Activated B cell treated with CpG ODN at 0.5 μM for 24 hours (primary cell): Measurements from ENCODE around the gene RANBP17. TPM values are rescaled to one million over a fixed set of nuclear protein-coding genes. Genes with fewer than 3 reads are reported as not detected.
"Not testable (repeated sequence)": the region's sequence is repeated elsewhere in the genome, so short reads cannot be mapped to it uniquely, and the experiment has no call there.

Source experiments
- ATAC-seq: fragments of 200-7000 bp; cut with Tn5 transposase; one replicate; pipeline ENCODE4 v1.10.0; 2021; ENCODE audit warnings: low read depth, mild to moderate bottlenecking, moderate library complexity
- CTCF ChIA-PET: fragments of 350-600 bp; sonication (Branson Sonifier 250); formaldehyde crosslinking; loops from one replicate; lab custom pipeline; 2021; ENCODE audit warnings: antibody characterized with exemption; lab: Charles Lee
- POLR2A ChIA-PET: fragments of 350-600 bp; sonication (Branson Sonifier 250); formaldehyde crosslinking; loops from one replicate; lab custom pipeline; 2021; ENCODE audit warnings: antibody characterized with exemption; lab: Charles Lee
- DNase-seq: peaks from one replicate; pipeline ENCODE4 v3.0.0; 2022
- H3K27ac Mint-ChIP-seq: one replicate; pipeline ENCODE4 v1.8.0; 2020; ENCODE audit warnings: mixed read lengths
- H3K27me3 Mint-ChIP-seq: one replicate; pipeline ENCODE4 v1.8.0; 2021; ENCODE audit warnings: mixed read lengths
- H3K36me3 Mint-ChIP-seq: one replicate; pipeline ENCODE4 v1.8.0; 2021; ENCODE audit warnings: low read depth, mixed read lengths
- H3K4me1 Mint-ChIP-seq: one replicate; pipeline ENCODE4 v1.8.0; 2021; ENCODE audit warnings: mixed read lengths
- H3K4me3 Mint-ChIP-seq: one replicate; pipeline ENCODE4 v1.8.0; 2020; ENCODE audit warnings: mild to moderate bottlenecking, mixed read lengths
- H3K9me3 Mint-ChIP-seq: one replicate; pipeline ENCODE4 v1.8.0; 2020; ENCODE audit warnings: mixed read lengths
- intact Hi-C: fragments of 100-400 bp; cut with micrococcal nuclease; formaldehyde crosslinking; loops from one replicate; pipeline ENCODE4 v1.15.1; 2024
- total RNA-seq: library from RNA; stranded (reverse); gene quantifications from 2 replicates; pipeline ENCODE4 v1.2.3, GENCODE V29; 2022
- TF ChIP-seq, protein P1 (sequence below): fragments of 200-600 bp; IDR thresholded peaks from one replicate; pipeline ENCODE4 v1.8.0; 2022; ENCODE audit warnings: antibody characterized with exemption, mild to moderate bottlenecking

The RANBP17 gene
- total RNA-seq, 1 donor from 2014 or later: not detected

DNA sequence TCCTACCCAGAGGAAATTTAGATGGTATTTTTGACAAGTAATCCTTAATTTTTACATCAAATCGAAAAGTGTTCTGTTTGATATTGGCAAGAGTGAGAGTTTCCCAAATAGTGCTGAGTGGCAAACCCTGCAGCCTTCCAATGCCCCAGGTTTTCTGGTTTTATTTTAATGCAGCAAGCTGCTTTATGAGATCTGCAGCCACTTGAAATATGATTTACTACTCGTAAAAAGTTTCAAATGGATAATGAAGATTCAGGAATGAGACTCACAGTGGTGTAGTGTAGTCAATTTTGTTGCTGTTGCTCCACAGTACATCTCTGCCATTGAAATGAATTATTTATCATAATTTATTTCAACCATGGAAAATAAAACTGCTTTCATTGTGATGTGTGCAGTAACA, 423.6 kb downstream of the RANBP17 start:
- Mint-ChIP-seq H3K36me3 (no peaks in the 10 kb centered on the region), H3K4me1 (no peaks in the 10 kb centered on the region), H3K27ac (no peak overlapping the region), H3K9me3 (no peaks in the 10 kb centered on the region), H3K27me3 (peaks cover 26% of the 10 kb centered on the region), H3K4me3 (no peak overlapping the region)
- POLR2A ChIA-PET: no interaction called here
- CTCF ChIA-PET: no interaction called here
- ATAC-seq: no peak
- intact Hi-C loops: no loop called here
- DNase-seq: no peak
- TF ChIP-seq, protein P1, sequence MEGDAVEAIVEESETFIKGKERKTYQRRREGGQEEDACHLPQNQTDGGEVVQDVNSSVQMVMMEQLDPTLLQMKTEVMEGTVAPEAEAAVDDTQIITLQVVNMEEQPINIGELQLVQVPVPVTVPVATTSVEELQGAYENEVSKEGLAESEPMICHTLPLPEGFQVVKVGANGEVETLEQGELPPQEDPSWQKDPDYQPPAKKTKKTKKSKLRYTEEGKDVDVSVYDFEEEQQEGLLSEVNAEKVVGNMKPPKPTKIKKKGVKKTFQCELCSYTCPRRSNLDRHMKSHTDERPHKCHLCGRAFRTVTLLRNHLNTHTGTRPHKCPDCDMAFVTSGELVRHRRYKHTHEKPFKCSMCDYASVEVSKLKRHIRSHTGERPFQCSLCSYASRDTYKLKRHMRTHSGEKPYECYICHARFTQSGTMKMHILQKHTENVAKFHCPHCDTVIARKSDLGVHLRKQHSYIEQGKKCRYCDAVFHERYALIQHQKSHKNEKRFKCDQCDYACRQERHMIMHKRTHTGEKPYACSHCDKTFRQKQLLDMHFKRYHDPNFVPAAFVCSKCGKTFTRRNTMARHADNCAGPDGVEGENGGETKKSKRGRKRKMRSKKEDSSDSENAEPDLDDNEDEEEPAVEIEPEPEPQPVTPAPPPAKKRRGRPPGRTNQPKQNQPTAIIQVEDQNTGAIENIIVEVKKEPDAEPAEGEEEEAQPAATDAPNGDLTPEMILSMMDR: no peak

DNA sequence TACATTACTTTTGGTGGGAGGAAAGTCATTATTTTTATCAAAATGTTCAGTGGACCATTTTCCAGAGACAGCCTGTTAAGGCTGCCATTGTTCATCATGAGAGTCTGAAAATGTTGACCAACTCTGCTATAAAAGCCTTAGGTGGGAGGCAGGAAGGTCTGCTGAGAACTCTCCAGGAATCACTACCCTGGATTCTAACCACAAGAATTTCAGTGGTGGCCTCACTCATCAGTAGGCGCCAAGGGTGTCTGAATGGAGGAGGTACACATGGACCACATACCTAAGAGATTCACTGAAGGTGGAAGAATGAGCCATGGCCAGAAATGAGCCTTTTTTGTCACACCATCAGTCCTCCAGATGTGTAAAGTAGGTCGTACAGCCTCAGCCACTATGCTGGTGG, 426.2 kb downstream of the RANBP17 start:
- peaks cover 23% of the 10 kb centered on the region for H3K27me3 Mint-ChIP-seq
- CTCF ChIA-PET: no interaction called here

DNA sequence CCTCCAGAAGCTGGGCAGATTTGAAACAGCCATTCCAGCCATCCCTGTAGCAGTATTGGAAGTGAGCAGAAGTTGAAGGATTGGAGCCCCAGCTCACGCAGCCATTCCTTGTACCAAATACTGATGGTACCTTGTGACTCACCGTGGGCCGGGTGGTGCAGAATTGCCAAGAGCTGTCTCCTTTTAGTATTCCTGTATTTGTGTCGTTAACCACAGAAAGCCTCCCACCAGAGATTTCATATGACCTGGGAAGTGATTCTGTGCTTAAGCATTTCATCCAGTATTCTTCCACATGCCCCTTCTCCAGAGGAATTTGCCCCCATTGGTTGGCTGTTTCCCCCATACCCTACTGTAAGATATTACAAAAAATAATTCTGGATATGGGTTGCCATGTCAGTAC, 429.6 kb downstream of the RANBP17 start:
- intact Hi-C loops: no loop called here

More for the DNA sequence above, 426.2 kb downstream of the RANBP17 start:
- ATAC-seq (no peak), DNase-seq (no peak)
- H3K4me1 Mint-ChIP-seq: no peaks in the 10 kb centered on the region
- H3K9me3 Mint-ChIP-seq: no peaks in the 10 kb centered on the region
- no peak overlapping the region for H3K27ac Mint-ChIP-seq
- H3K4me3 Mint-ChIP-seq: no peak overlapping the region
- intact Hi-C loops: no loop called here
- no peaks in the 10 kb centered on the region for H3K36me3 Mint-ChIP-seq
- POLR2A ChIA-PET: no interaction called here
- TF ChIP-seq, protein P1: no peak

DNA sequence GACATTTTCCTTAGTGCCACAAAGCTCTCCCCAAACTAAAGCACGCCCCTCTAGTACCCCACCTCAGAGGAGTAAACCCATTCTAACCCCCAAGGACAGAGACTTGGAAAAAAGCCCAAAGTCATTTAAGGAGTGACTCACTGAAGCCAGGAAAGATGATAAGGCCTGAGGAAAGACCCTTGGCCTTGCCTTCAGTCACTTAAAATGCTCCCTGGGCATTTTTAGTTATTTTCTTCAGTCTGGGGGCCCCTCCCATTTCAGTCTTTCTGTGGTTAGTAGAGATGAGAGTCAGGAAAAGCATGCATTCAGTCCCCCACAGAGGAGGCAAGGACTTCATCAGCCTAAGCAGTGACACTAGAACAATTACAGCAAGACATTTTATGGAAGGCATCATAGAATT, 433.5 kb downstream of the RANBP17 start:
- TF ChIP-seq, protein P1: no peak
- no peak for DNase-seq
- no peaks in the 10 kb centered on the region for H3K36me3 Mint-ChIP-seq
- H3K9me3 Mint-ChIP-seq: no peaks in the 10 kb centered on the region
- no peak overlapping the region for H3K4me3 Mint-ChIP-seq
- H3K4me1 Mint-ChIP-seq: no peaks in the 10 kb centered on the region
- ChIA-PET POLR2A (no interaction called here), CTCF (no interaction called here)
- H3K27ac Mint-ChIP-seq: no peak overlapping the region
- ATAC-seq: no peak
- peaks cover 3% of the 10 kb centered on the region for H3K27me3 Mint-ChIP-seq
- intact Hi-C loops: no loop called here

More for the DNA sequence above, 429.6 kb downstream of the RANBP17 start:
- ChIA-PET CTCF (no interaction called here), POLR2A (no interaction called here)
- no peak overlapping the region for H3K4me3 Mint-ChIP-seq
- H3K36me3 Mint-ChIP-seq: no peaks in the 10 kb centered on the region
- DNase-seq (no peak), ATAC-seq (no peak)
- H3K9me3 Mint-ChIP-seq: no peaks in the 10 kb centered on the region
- no peaks in the 10 kb centered on the region for H3K4me1 Mint-ChIP-seq
- TF ChIP-seq, protein P1: no peak
- H3K27ac Mint-ChIP-seq: no peak overlapping the region
- H3K27me3 Mint-ChIP-seq: peaks cover 17% of the 10 kb centered on the region

DNA sequence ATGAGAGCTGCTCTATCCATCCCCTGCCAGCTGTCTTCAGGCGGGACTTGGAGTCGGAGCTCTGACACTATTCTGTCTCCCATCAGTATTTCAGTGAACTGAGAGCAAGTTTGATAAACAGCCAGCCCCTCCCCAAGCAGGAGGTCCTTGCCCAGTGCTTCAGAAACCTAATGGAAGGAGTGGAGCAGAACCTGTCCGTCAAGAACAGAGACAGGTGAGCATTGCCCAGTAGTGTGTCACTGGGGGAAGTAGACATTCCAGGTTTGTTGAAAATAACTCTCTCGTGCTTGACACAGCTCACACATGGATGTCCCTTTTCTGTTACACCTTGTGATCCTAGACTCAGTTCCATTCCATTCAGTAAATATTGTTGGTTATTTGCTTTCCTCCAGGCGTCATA, 434.0 kb downstream of the RANBP17 start:
- no peak overlapping the region for H3K4me3 Mint-ChIP-seq

DNA sequence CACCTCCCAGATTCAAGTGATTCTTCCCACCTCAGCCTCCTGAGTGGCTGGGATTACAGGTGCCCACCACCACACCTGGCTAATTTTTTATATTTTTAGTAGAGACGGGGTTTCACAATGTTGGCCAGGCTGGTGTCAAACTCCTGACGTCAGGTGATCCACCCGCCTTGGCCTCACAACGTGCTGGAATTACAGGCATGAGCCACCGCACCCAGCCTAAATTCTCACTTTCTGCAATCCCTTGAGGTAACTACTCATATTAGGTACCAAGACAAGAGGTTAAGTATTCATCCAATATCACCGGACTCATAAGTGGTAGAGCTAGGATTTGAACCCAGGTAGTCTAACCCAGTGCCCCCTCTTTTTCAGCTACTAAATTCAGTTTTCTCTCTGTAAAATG, 436.1 kb downstream of the RANBP17 start:
- intact Hi-C loops, ATAC-seq, CTCF ChIA-PET, H3K27ac Mint-ChIP-seq, H3K36me3 Mint-ChIP-seq, H3K4me3 Mint-ChIP-seq, H3K27me3 Mint-ChIP-seq, POLR2A ChIA-PET, H3K9me3 Mint-ChIP-seq, H3K4me1 Mint-ChIP-seq, DNase-seq: not testable (repeated sequence)

More for the DNA sequence above, 434.0 kb downstream of the RANBP17 start:
- Mint-ChIP-seq H3K4me1 (no peaks in the 10 kb centered on the region), H3K27ac (no peak overlapping the region), H3K9me3 (no peaks in the 10 kb centered on the region), H3K36me3 (no peaks in the 10 kb centered on the region), H3K27me3 (peaks cover 6% of the 10 kb centered on the region)
- ChIA-PET CTCF (no interaction called here), POLR2A (no interaction called here)
- DNase-seq (no peak), ATAC-seq (no peak)
- intact Hi-C loops: no loop called here
- TF ChIP-seq, protein P1: no peak
